SJCRH30 (cell line): ENCODE results near the gene PTCD1. TPM values are rescaled to one million over a fixed set of nuclear protein-coding genes. Genes with fewer than 3 reads are reported as not detected.
"Not testable (repeated sequence)": the region's sequence is repeated elsewhere in the genome, so short reads cannot be mapped to it uniquely, and the experiment has no call there.

Source experiments
- DNase-seq, 2 experiments: peaks; one replicate each; pipeline ENCODE4 v3.0.0-alpha.2; 2015 to 2020
- H3K27ac ChIP-seq: fragments of 250-450 bp; sonication (Bioruptor Pico); 2 replicates; pipeline ENCODE4 v1.5.1; 2020; ENCODE audit warnings: mild to moderate bottlenecking, moderate library complexity
- H3K27me3 ChIP-seq: fragments of 250-450 bp; sonication (Bioruptor Pico); 2 replicates; pipeline ENCODE4 v1.5.1; 2020; ENCODE audit warnings: mild to moderate bottlenecking, moderate library complexity
- H3K36me3 ChIP-seq: fragments of 250-450 bp; sonication (Bioruptor Pico); 2 replicates; pipeline ENCODE4 v1.5.1; 2020; ENCODE audit warnings: mild to moderate bottlenecking, moderate library complexity
- H3K4me1 ChIP-seq: fragments of 250-450 bp; sonication (Bioruptor Pico); 2 replicates; pipeline ENCODE4 v1.5.1; 2020; ENCODE audit warnings: mild to moderate bottlenecking, moderate library complexity
- H3K4me3 ChIP-seq: fragments of 250-450 bp; sonication (Bioruptor Pico); 2 replicates; pipeline ENCODE4 v1.5.1; 2020; ENCODE audit warnings: mild to moderate bottlenecking, moderate library complexity
- H3K9me3 ChIP-seq: fragments of 250-450 bp; sonication (Bioruptor Pico); replicated peaks from 2 replicates; pipeline ENCODE4 v1.5.1; 2020; ENCODE audit warnings: mild to moderate bottlenecking, moderate library complexity
- total RNA-seq: library from RNA; depleted of rRNA; stranded (reverse); fragments of >200 nt; shearing (Covaris generic); gene quantifications from 2 replicates; pipeline ENCODE4 v1.2.3, GENCODE V29; 2014

Gene PTCD1
- total RNA-seq, 1 experiment from 2014 or later = 8.2 TPM

GRCh38 chr7:99428972-99429566 is 9.5 kb downstream of the PTCD1 start:
- peaks cover 50% of the 10 kb centered on the region for H3K36me3 ChIP-seq
- H3K4me3 ChIP-seq = no peak overlapping the region
- no peak overlapping the region for H3K27ac ChIP-seq
- H3K9me3 ChIP-seq = no peaks in the 10 kb centered on the region
- no peaks in the 10 kb centered on the region for H3K27me3 ChIP-seq
- no peaks in the 10 kb centered on the region for H3K4me1 ChIP-seq
- DNase-seq = no peak

GRCh38 chr7:99424932-99425730 is 13.5 kb downstream of the PTCD1 start:
- peaks cover 64% of the 10 kb centered on the region for H3K36me3 ChIP-seq
- H3K27ac ChIP-seq = no peak overlapping the region
- no peak overlapping the region for H3K4me3 ChIP-seq
- DNase-seq = no peak
- H3K27me3 ChIP-seq = no peaks in the 10 kb centered on the region
- no peaks in the 10 kb centered on the region for H3K9me3 ChIP-seq
- H3K4me1 ChIP-seq = no peaks in the 10 kb centered on the region

- DNase-seq = no peak
- H3K4me3 ChIP-seq = no peak overlapping the region
- H3K27ac ChIP-seq = no peak overlapping the region
- H3K4me1 ChIP-seq = no peaks in the 10 kb centered on the region
- no peaks in the 10 kb centered on the region for H3K27me3 ChIP-seq
- H3K9me3 ChIP-seq = no peaks in the 10 kb centered on the region
- peaks cover 64% of the 10 kb centered on the region for H3K36me3 ChIP-seq
Observed at GRCh38 chr7:99422625-99423024, 16.0 kb downstream of the PTCD1 start.

- DNase-seq = no peak
- H3K36me3 ChIP-seq = peaks cover 68% of the 10 kb centered on the region
- H3K4me1 ChIP-seq = no peaks in the 10 kb centered on the region
- no peaks in the 10 kb centered on the region for H3K27me3 ChIP-seq
- H3K4me3 ChIP-seq = no peak overlapping the region
- no peaks in the 10 kb centered on the region for H3K9me3 ChIP-seq
- H3K27ac ChIP-seq = no peak overlapping the region
Observed at GRCh38 chr7:99422186-99422585, 16.4 kb downstream of the PTCD1 start.

GRCh38 chr7:99420986-99421385 is 17.6 kb downstream of the PTCD1 start:
- Histone ChIP-seq H3K27me3 (no peaks in the 10 kb centered on the region), H3K9me3 (no peaks in the 10 kb centered on the region), H3K4me3 (no peak overlapping the region), H3K4me1 (no peaks in the 10 kb centered on the region), H3K27ac (no peak overlapping the region), H3K36me3 (peaks cover 78% of the 10 kb centered on the region)
- no peak for DNase-seq

- no peak overlapping the region for H3K27ac ChIP-seq
- H3K36me3 ChIP-seq = peaks cover 85% of the 10 kb centered on the region
- DNase-seq = no peak
- no peaks in the 10 kb centered on the region for H3K9me3 ChIP-seq
- no peaks in the 10 kb centered on the region for H3K27me3 ChIP-seq
- H3K4me3 ChIP-seq = no peak overlapping the region
- H3K4me1 ChIP-seq = no peaks in the 10 kb centered on the region
Observed at GRCh38 chr7:99420213-99420612, 18.4 kb downstream of the PTCD1 start.

- H3K36me3 ChIP-seq = peaks cover 85% of the 10 kb centered on the region
- no peaks in the 10 kb centered on the region for H3K27me3 ChIP-seq
- no peaks in the 10 kb centered on the region for H3K9me3 ChIP-seq
- no peak overlapping the region for H3K27ac ChIP-seq
- H3K4me1 ChIP-seq = no peaks in the 10 kb centered on the region
- H3K4me3 ChIP-seq = no peak overlapping the region
- no peak for DNase-seq
Observed at GRCh38 chr7:99419323-99420021, 19.1 kb downstream of the PTCD1 start.

GRCh38 chr7:99418260-99418659 is 20.3 kb downstream of the PTCD1 start:
- H3K9me3 ChIP-seq = no peaks in the 10 kb centered on the region
- H3K4me1 ChIP-seq = no peaks in the 10 kb centered on the region
- DNase-seq = no peak
- H3K4me3 ChIP-seq = no peak overlapping the region
- no peaks in the 10 kb centered on the region for H3K27me3 ChIP-seq
- no peak overlapping the region for H3K27ac ChIP-seq
- peaks cover 85% of the 10 kb centered on the region for H3K36me3 ChIP-seq

- not testable (repeated sequence) for H3K27me3 ChIP-seq, H3K4me1 ChIP-seq, H3K4me3 ChIP-seq, H3K9me3 ChIP-seq, H3K27ac ChIP-seq
- peaks cover 87% of the 10 kb centered on the region for H3K36me3 ChIP-seq
- DNase-seq = peak; percentile 46 to 50
Observed at GRCh38 chr7:99415513-99416127, 23.0 kb downstream of the PTCD1 start.

- Histone ChIP-seq H3K27ac (no peak overlapping the region), H3K4me1 (peaks cover 8% of the 10 kb centered on the region), H3K4me3 (no peak overlapping the region), H3K27me3 (no peaks in the 10 kb centered on the region), H3K36me3 (peaks cover 47% of the 10 kb centered on the region), H3K9me3 (no peaks in the 10 kb centered on the region)
- DNase-seq = no peak
Observed at GRCh38 chr7:99410635-99411034, 28.0 kb downstream of the PTCD1 start.

GRCh38 chr7:99409806-99410205 is 28.8 kb downstream of the PTCD1 start:
- no peak overlapping the region for H3K27ac ChIP-seq
- H3K27me3 ChIP-seq = no peaks in the 10 kb centered on the region
- peak overlapping the region; percentile 87 for H3K4me3 ChIP-seq
- H3K4me1 ChIP-seq = peaks cover 8% of the 10 kb centered on the region
- H3K36me3 ChIP-seq = peaks cover 39% of the 10 kb centered on the region
- no peaks in the 10 kb centered on the region for H3K9me3 ChIP-seq
- DNase-seq = no peak

GRCh38 chr7:99409192-99409572 is 29.4 kb downstream of the PTCD1 start:
- Histone ChIP-seq H3K4me3 (peak overlapping the region; percentile 87), H3K27me3 (no peaks in the 10 kb centered on the region), H3K36me3 (peaks cover 34% of the 10 kb centered on the region), H3K27ac (peak overlapping the region; percentile 100), H3K9me3 (no peaks in the 10 kb centered on the region), H3K4me1 (peaks cover 8% of the 10 kb centered on the region)
- peak in 1 of 2 experiments; percentile 24 for DNase-seq

- Histone ChIP-seq H3K9me3 (no peaks in the 10 kb centered on the region), H3K27ac (peak within 1 kb of the TSS; percentile 100), H3K4me1 (peaks cover 8% of the 10 kb centered on the region), H3K36me3 (peaks cover 35% of the 10 kb centered on the region), H3K4me3 (peak within 1 kb of the TSS; percentile 87), H3K27me3 (no peaks in the 10 kb centered on the region)
- DNase-seq = peak; percentile 95
Observed at GRCh38 chr7:99408379-99409191, 30.0 kb downstream of the PTCD1 start, which contains the start of the genes BUD31 and PDAP1. Gene BUD31 (plus strand): TSS chr7:99408969. CDS start chr7:99411093, 2,124 bp downstream. Gene PDAP1 (minus strand): TSS chr7:99408597. CDS start chr7:99408548, 49 bp downstream.

GRCh38 chr7:99407872-99408378 is 30.7 kb downstream of the PTCD1 start:
- no peaks in the 10 kb centered on the region for H3K9me3 ChIP-seq
- peaks cover 8% of the 10 kb centered on the region for H3K4me1 ChIP-seq
- H3K36me3 ChIP-seq = peaks cover 35% of the 10 kb centered on the region
- peak in 1 of 2 experiments; percentile 47 for DNase-seq
- H3K27ac ChIP-seq = peak overlapping the region; percentile 100
- H3K27me3 ChIP-seq = no peaks in the 10 kb centered on the region
- peak overlapping the region; percentile 87 for H3K4me3 ChIP-seq
